ENCODE measurements around the gene TMED6.

The TMED6 gene

DNA sequence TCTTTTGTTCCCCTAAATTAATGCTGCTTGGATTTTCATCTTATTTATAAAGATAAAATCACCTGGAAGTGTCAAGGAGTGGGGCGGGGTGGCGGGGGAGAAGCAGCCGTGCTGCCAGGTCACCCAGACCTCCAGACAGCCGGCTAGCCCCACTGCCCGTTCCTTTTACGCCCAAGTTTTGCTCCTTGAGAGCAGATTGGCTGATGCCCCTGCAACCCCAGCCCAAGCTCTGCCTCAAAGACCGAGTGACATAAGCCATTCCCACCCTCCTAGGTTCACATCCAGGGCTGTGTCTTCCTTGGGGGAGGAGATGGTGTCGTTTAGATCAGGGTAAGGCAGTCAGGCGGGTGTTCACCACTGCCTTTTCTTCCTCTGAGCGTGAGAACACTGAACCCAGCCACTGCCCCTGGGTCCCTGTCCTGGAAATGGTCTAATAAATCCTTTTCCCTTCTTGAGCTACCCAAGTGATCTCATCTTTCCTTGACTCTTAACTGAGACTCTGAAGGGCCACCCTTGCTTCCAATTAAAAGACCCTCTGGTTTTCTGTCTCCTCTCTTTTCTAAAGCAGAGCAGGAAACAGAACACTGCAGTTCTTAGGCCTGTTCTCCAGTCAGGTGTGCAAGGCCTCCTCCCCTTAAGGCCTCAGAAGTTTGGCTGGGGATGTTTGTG, 26.9 kb downstream of the TMED6 start:
- Histone ChIP-seq H3K27me3 (no peaks in the 10 kb centered on the region), H3K27ac (peak overlapping the region in 4 of 11 experiments; percentile 17 to 35 (median 25); a peak in 5 of 22 replicates), H3K36me3 (peaks cover 73 to 97% (median 93%) of the 10 kb centered on the region in 11 experiments), H3K9ac (peak overlapping the region in 8 of 11 experiments; percentile 7 to 65 (median 43); a peak in 13 of 22 replicates), H4K20me1 (peaks cover 92 to 100% (median 100%) of the 10 kb centered on the region in 11 experiments), H3K9me3 (replicated peaks in 1 of 11) (no peaks in the 10 kb centered on the region), H3K4me2 (peak overlapping the region; percentile 57 to 99 (median 79); a peak in 21 of 22 replicates), H3K4me3 (0 out of 20 replicates have a peak overlapping the region, but pooled peaks of 1 of the 10 experiments have one; percentile 28), H3K4me1 (peaks cover 88 to 100% (median 98%) of the 10 kb centered on the region in 10 experiments)
- no peak for TF ChIP-seq Cebpa-rat (IDR thresholded peaks at IDR 0.05)

- H3K4me2 ChIP-seq = peak overlapping the region; percentile 57 to 99 (median 77)
- H3K36me3 ChIP-seq = peaks cover 79 to 100% (median 99%) of the 10 kb centered on the region in 11 experiments
Measured at GRCh38 chr16:69324013-69324531, 27.5 kb downstream of the TMED6 start.

DNA sequence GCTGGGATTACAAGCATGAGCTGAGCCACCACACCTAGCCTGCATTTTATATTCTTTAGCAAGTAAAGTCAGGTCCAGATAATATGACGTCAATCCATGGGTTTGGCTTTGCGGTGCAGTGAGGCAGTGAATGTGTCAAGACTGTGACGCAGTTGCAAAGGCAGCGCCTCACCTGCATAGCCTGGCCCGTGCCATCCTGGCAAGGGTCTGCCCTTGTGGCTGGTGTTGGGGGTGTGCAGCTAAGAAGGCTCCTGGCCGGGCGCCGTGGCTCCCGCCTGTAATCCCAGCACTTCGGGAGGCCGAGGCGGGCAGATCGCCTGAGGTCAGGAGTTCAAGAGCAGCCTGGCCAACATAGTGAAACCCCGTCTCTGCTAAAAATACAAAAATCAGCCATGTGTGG, 28.2 kb downstream of the TMED6 start:
- H3K36me3 ChIP-seq = peaks cover 86 to 100% (median 99%) of the 10 kb centered on the region in 11 experiments
- H3K4me1 ChIP-seq = peaks cover 75 to 93% (median 88%) of the 10 kb centered on the region in 10 experiments
- H4K20me1 ChIP-seq = peaks cover 92 to 100% (median 100%) of the 10 kb centered on the region in 11 experiments
- peak overlapping the region in 5 of 11 experiments; percentile 0 to 65 (median 45); a peak in 4 of 22 replicates for H3K9ac ChIP-seq
- H3K27ac ChIP-seq = no peak overlapping the region; a peak in 2 of 22 replicates
- TF ChIP-seq Cebpa-rat (IDR thresholded peaks at IDR 0.05) = no peak
- no peak overlapping the region for H3K4me3 ChIP-seq
- H3K9me3 ChIP-seq (replicated peaks in 1 of 11) = no peaks in the 10 kb centered on the region
- no peaks in the 10 kb centered on the region for H3K27me3 ChIP-seq
- H3K4me2 ChIP-seq = peak overlapping the region; percentile 57 to 99 (median 77)

More at GRCh38 chr16:69324013-69324531, 27.5 kb downstream of the TMED6 start:
- peaks cover 81 to 100% (median 95%) of the 10 kb centered on the region in 10 experiments for H3K4me1 ChIP-seq
- peaks cover 92 to 100% (median 100%) of the 10 kb centered on the region in 11 experiments for H4K20me1 ChIP-seq
- no peak for TF ChIP-seq Cebpa-rat (IDR thresholded peaks at IDR 0.05)
- H3K27ac ChIP-seq = peak overlapping the region in 8 of 11 experiments; percentile 16 to 35 (median 26); a peak in 5 of 22 replicates
- H3K9ac ChIP-seq = peak overlapping the region; percentile 19 to 65 (median 39); a peak in 13 of 22 replicates
- H3K27me3 ChIP-seq = no peaks in the 10 kb centered on the region
- no peaks in the 10 kb centered on the region for H3K9me3 ChIP-seq (replicated peaks in 1 of 11)
- no peak overlapping the region for H3K4me3 ChIP-seq

- Histone ChIP-seq H3K4me1 (peaks cover 64 to 83% (median 78%) of the 10 kb centered on the region in 10 experiments), H3K4me2 (peak overlapping the region in 10 of 11 experiments; percentile 1 to 99 (median 74); a peak in 19 of 22 replicates), H3K9ac (peak overlapping the region in 8 of 11 experiments; percentile 3 to 70 (median 28); a peak in 12 of 22 replicates), H3K36me3 (peaks cover 91 to 100% (median 98%) of the 10 kb centered on the region in 11 experiments), H4K20me1 (peaks cover 88 to 100% (median 98%) of the 10 kb centered on the region in 11 experiments), H3K27ac (peak overlapping the region in 6 of 11 experiments; percentile 3 to 40 (median 9); a peak in 4 of 22 replicates), H3K4me3 (peak overlapping the region in 1 of 10 experiments; percentile 33; a peak in 1 of 20 replicates), H3K9me3 (replicated peaks in 1 of 11) (no peaks in the 10 kb centered on the region), H3K27me3 (no peaks in the 10 kb centered on the region)
- TF ChIP-seq Cebpa-rat (IDR thresholded peaks at IDR 0.05) = no peak
Measured at GRCh38 chr16:69322343-69322742, 29.2 kb downstream of the TMED6 start.

GRCh38 chr16:69321080-69321479, 30.5 kb downstream of the TMED6 start:
- Histone ChIP-seq H3K27me3 (no peaks in the 10 kb centered on the region), H3K4me2 (peak overlapping the region; percentile 6 to 99 (median 72); a peak in 20 of 22 replicates), H3K4me3 (peak overlapping the region in 4 of 10 experiments; percentile 18 to 40 (median 26); a peak in 4 of 20 replicates), H3K9ac (peak overlapping the region in 7 of 11 experiments; percentile 12 to 70 (median 45); a peak in 15 of 22 replicates), H3K36me3 (peaks cover 95 to 100% (median 99%) of the 10 kb centered on the region in 11 experiments), H3K4me1 (peaks cover 51 to 70% (median 65%) of the 10 kb centered on the region in 10 experiments), H3K27ac (peak overlapping the region in 6 of 11 experiments; percentile 7 to 52 (median 12); a peak in 3 of 22 replicates), H3K9me3 (replicated peaks in 1 of 11) (no peaks in the 10 kb centered on the region), H4K20me1 (peaks cover 85 to 100% (median 98%) of the 10 kb centered on the region in 11 experiments)
- no peak for TF ChIP-seq Cebpa-rat (IDR thresholded peaks at IDR 0.05)

DNA sequence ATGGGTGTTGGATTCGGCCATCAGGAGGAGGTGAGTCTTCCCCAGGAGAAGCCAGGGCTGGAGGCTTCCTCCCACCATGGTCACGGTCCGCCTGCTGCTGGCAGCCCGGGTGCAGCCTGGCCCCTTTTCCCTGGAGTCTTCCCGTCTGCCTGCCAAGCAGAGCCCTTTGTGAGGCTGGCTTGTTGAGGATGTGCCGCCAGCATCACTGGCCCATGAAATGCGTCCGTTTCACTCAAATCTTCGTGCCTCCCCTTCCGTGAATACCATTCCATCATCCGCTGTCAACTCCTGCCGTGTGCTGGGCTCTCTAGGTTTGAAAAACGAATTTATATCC, 30.9 kb downstream of the TMED6 start:
- H3K4me3 ChIP-seq = peak overlapping the region in 5 of 10 experiments; percentile 13 to 40 (median 25); a peak in 5 of 20 replicates
- peaks cover 85 to 100% (median 98%) of the 10 kb centered on the region in 11 experiments for H4K20me1 ChIP-seq
- H3K27ac ChIP-seq = peak overlapping the region in 6 of 11 experiments; percentile 7 to 52 (median 12); a peak in 3 of 22 replicates
- peaks cover 95 to 100% (median 99%) of the 10 kb centered on the region in 11 experiments for H3K36me3 ChIP-seq
- peaks cover 48 to 66% (median 61%) of the 10 kb centered on the region in 10 experiments for H3K4me1 ChIP-seq
- no peaks in the 10 kb centered on the region for H3K9me3 ChIP-seq (replicated peaks in 1 of 11)
- TF ChIP-seq Cebpa-rat (IDR thresholded peaks at IDR 0.05) = no peak
- H3K9ac ChIP-seq = peak overlapping the region in 9 of 11 experiments; percentile 5 to 70 (median 45); a peak in 17 of 22 replicates
- H3K27me3 ChIP-seq = no peaks in the 10 kb centered on the region
- H3K4me2 ChIP-seq = peak overlapping the region; percentile 30 to 99 (median 72)

DNA sequence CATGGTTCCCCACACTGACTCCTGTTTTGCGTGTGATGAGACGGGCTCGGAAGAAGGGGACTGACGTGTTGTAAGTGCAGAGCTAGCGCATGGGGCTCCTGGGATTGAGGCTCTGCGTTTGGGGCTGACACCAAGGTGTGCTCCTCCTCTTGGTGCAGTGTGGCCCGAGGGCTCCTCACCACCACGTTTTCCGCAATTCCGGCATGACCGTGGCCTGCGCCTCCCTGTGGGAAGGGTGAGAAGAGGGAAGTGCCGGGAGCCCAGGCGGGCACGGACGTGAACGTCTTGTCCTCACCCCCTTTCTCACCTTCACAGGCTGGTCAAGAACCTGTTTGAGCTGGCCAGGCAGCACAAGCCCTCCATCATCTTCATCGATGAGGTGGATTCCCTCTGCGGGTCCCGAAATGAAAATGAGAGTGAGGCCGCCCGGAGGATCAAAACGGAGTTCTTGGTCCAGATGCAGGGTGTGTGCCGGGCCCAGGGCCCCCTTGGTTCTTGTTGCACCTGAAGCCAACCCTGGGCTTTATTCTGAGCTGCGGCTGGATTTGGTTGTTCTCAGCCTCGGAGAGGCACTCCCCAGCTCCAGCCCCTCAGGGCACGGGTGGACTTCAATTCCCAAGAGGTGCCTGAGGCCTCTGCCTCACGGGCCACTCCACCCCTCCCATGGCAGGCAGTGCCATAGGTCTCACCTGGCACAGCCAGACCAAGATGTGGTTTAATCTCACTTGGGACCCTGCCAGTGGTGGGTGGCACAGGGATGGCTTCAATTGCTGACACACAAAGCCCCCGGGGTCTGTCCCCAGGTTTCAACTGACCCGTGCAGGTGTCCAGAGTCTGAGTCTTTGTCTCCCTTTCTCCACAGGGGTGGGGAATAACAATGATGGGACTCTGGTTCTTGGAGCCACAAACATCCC, 31.5 kb downstream of the TMED6 start:
- H3K4me2 ChIP-seq = peak overlapping the region; percentile 30 to 99 (median 72); a peak in 20 of 22 replicates
- peaks cover 44 to 61% (median 56%) of the 10 kb centered on the region in 10 experiments for H3K4me1 ChIP-seq
- H3K4me3 ChIP-seq = peak overlapping the region in 5 of 10 experiments; percentile 13 to 40 (median 25); a peak in 5 of 20 replicates
- TF ChIP-seq Cebpa-rat (IDR thresholded peaks at IDR 0.05) = no peak
- peaks cover 86 to 100% (median 98%) of the 10 kb centered on the region in 11 experiments for H4K20me1 ChIP-seq
- H3K9me3 ChIP-seq (replicated peaks in 1 of 11) = no peaks in the 10 kb centered on the region
- H3K36me3 ChIP-seq = peaks cover 95 to 100% (median 99%) of the 10 kb centered on the region in 11 experiments
- H3K27ac ChIP-seq = peak overlapping the region in 6 of 11 experiments; percentile 7 to 52 (median 12); a peak in 4 of 22 replicates
- no peaks in the 10 kb centered on the region for H3K27me3 ChIP-seq
- H3K9ac ChIP-seq = peak overlapping the region in 9 of 11 experiments; percentile 5 to 70 (median 45); a peak in 17 of 22 replicates
